Measurements from ENCODE around the gene ATP11A.
A peak's percentile ranks its signal among the peaks of the same experiment; 100 is the strongest.

The ATP11A gene

GRCh38 chr13:112689303-112690245 lies at the start of gene ATP11A:
TSS of gene ATP11A (plus strand) at chr13:112690038. CDS start at chr13:112690417, 379 bp downstream.
- Histone ChIP-seq H3K9ac (ENCODE audit: low read length) (peak within 1 kb of the TSS; percentile 88), H3K27me3 (replicated peaks; ENCODE audit: control insufficient read depth, insufficient read depth, low read length) (no peaks in the 10 kb centered on the region), H3K4me1 (ENCODE audit: control insufficient read depth, insufficient read depth, low read length) (peaks cover 23% of the 10 kb centered on the region), H3K9me3 (ENCODE audit: control insufficient read depth, low read length) (no peaks in the 10 kb centered on the region), H3K4me3 (ENCODE audit: low read length) (peak within 1 kb of the TSS; percentile 86), H3K36me3 (ENCODE audit: control insufficient read depth, insufficient read depth, low read length, severe bottlenecking) (no peaks in the 10 kb centered on the region)
- DNase-seq (ENCODE audit: low read depth), result peak; percentile 97

DNA sequence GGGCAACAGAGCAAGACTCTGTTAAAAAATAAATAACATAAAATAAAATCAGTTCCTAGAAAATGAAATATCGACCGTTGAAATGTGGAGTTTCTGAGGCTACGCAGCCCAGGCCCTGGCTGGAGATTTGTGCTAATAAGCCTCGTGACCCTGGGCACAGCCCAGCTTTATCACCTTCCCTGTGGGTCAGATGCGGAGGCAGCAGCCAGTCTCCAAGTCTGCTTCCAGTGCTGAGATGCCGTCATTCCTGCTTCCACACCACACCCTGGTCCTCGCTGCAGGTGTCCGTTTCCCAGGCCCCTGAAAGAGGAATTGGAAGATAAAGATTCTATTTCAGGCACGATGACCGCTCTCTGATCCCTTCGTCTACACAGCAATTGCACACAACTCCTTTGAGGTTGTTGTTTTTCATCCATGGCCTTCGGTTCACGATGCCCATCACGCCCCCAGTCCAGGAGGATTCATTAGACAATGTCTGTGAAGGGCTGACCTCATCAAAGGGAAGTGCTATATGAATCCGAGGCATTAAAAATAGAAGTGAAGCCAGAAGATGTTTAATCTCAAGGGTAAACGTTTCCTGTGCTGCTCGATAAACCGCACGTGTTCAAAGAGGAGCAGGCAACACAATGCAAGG lies 48.3 kb upstream of the ATP11A start:
- Histone ChIP-seq H3K9me3 (ENCODE audit: control insufficient read depth, low read length) (no peaks in the 10 kb centered on the region), H3K4me3 (ENCODE audit: low read length) (no peak overlapping the region), H3K36me3 (ENCODE audit: control insufficient read depth, insufficient read depth, low read length, severe bottlenecking) (no peaks in the 10 kb centered on the region), H3K4me1 (ENCODE audit: control insufficient read depth, insufficient read depth, low read length) (no peaks in the 10 kb centered on the region), H3K27me3 (replicated peaks; ENCODE audit: control insufficient read depth, insufficient read depth, low read length) (peaks cover 63% of the 10 kb centered on the region), H3K9ac (ENCODE audit: low read length) (no peak overlapping the region)
- DNase-seq (ENCODE audit: low read depth), result no peak

DNA sequence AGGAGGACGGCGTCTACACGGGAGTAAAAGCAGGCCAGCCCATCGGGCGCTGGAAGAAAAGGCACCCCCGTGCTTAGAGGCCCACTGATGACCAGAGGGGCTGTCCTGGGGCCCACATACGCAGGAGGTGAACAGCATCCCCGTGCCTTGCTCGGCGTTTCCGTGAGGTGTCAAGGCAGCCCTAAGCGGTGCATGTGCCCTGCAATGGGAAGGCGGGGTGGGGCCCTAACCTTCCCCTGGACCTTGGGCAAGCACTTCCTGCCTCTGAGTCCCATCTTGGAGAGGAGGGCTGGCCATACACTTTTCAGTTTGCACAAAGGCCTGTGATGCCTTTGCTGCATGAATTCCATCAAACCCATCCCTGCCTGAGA lies 47.8 kb upstream of the ATP11A start:
- H3K9me3 ChIP-seq (ENCODE audit: control insufficient read depth, low read length), result no peaks in the 10 kb centered on the region
- no peaks in the 10 kb centered on the region for H3K4me1 ChIP-seq (ENCODE audit: control insufficient read depth, insufficient read depth, low read length)
- H3K9ac ChIP-seq (ENCODE audit: low read length), result no peak overlapping the region
- no peaks in the 10 kb centered on the region for H3K36me3 ChIP-seq (ENCODE audit: control insufficient read depth, insufficient read depth, low read length, severe bottlenecking)
- no peak overlapping the region for H3K4me3 ChIP-seq (ENCODE audit: low read length)
- no peak for DNase-seq (ENCODE audit: low read depth)
- peaks cover 60% of the 10 kb centered on the region for H3K27me3 ChIP-seq (replicated peaks; ENCODE audit: control insufficient read depth, insufficient read depth, low read length)

DNA sequence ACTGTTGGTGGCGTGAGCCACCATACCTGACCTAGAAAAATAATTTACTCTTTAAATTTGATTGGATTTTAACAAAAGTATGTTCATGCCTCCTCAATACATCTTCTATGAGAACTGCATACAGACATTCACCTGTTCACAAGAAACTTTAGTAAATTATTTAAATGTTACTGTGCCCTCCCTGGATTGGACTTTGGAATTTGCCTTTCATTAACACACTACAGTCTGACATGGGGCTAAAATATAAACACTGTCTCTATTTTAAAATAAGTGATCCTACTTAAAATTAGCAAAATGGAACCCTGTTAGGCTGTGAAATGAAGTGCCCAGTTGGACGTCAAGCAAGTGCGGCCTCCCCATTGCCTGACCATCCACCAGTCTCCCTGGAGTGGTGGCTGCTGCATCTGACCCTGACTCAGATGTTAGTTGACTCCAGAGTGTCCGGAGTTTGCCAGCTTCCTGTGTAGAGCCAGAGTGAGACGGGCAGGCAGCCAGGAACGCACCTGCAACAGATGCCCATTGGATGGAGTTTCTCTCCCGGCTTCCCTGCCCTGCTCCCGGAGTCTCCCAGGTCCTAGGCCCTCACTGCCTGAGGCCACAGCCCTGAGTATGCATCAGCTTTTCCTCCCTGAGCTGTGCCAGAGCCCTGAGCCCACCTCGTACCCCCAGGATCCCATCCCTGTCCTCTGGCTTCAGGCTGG lies 45.9 kb upstream of the ATP11A start:
- Histone ChIP-seq H3K4me3 (ENCODE audit: low read length) (no peak overlapping the region), H3K9ac (ENCODE audit: low read length) (no peak overlapping the region), H3K4me1 (ENCODE audit: control insufficient read depth, insufficient read depth, low read length) (no peaks in the 10 kb centered on the region), H3K9me3 (ENCODE audit: control insufficient read depth, low read length) (no peaks in the 10 kb centered on the region), H3K36me3 (ENCODE audit: control insufficient read depth, insufficient read depth, low read length, severe bottlenecking) (no peaks in the 10 kb centered on the region), H3K27me3 (replicated peaks; ENCODE audit: control insufficient read depth, insufficient read depth, low read length) (peaks cover 50% of the 10 kb centered on the region)
- DNase-seq (ENCODE audit: low read depth), result no peak

GRCh38 chr13:112645327-112645914 lies 44.4 kb upstream of the ATP11A start:
- no peak for DNase-seq (ENCODE audit: low read depth)
- H3K9me3 ChIP-seq (ENCODE audit: control insufficient read depth, low read length), result no peaks in the 10 kb centered on the region
- no peak overlapping the region for H3K4me3 ChIP-seq (ENCODE audit: low read length)
- H3K27me3 ChIP-seq (replicated peaks; ENCODE audit: control insufficient read depth, insufficient read depth, low read length), result peaks cover 39% of the 10 kb centered on the region
- no peak overlapping the region for H3K9ac ChIP-seq (ENCODE audit: low read length)
- H3K4me1 ChIP-seq (ENCODE audit: control insufficient read depth, insufficient read depth, low read length), result no peaks in the 10 kb centered on the region
- H3K36me3 ChIP-seq (ENCODE audit: control insufficient read depth, insufficient read depth, low read length, severe bottlenecking), result no peaks in the 10 kb centered on the region

- no peaks in the 10 kb centered on the region for H3K4me1 ChIP-seq (ENCODE audit: control insufficient read depth, insufficient read depth, low read length)
Measured at GRCh38 chr13:112647256-112647655, 42.6 kb upstream of the ATP11A start.

GRCh38 chr13:112648101-112648500 lies 41.7 kb upstream of the ATP11A start:
- Histone ChIP-seq H3K27me3 (replicated peaks; ENCODE audit: control insufficient read depth, insufficient read depth, low read length) (peaks cover 31% of the 10 kb centered on the region), H3K4me1 (ENCODE audit: control insufficient read depth, insufficient read depth, low read length) (no peaks in the 10 kb centered on the region), H3K4me3 (ENCODE audit: low read length) (no peak overlapping the region), H3K9me3 (ENCODE audit: control insufficient read depth, low read length) (no peaks in the 10 kb centered on the region), H3K36me3 (ENCODE audit: control insufficient read depth, insufficient read depth, low read length, severe bottlenecking) (no peaks in the 10 kb centered on the region), H3K9ac (ENCODE audit: low read length) (no peak overlapping the region)
- no peak for DNase-seq (ENCODE audit: low read depth)

More at GRCh38 chr13:112647256-112647655, 42.6 kb upstream of the ATP11A start:
- Histone ChIP-seq H3K27me3 (replicated peaks; ENCODE audit: control insufficient read depth, insufficient read depth, low read length) (peaks cover 38% of the 10 kb centered on the region), H3K9ac (ENCODE audit: low read length) (no peak overlapping the region), H3K4me3 (ENCODE audit: low read length) (no peak overlapping the region), H3K9me3 (ENCODE audit: control insufficient read depth, low read length) (no peaks in the 10 kb centered on the region), H3K36me3 (ENCODE audit: control insufficient read depth, insufficient read depth, low read length, severe bottlenecking) (no peaks in the 10 kb centered on the region)
- no peak for DNase-seq (ENCODE audit: low read depth)

DNA sequence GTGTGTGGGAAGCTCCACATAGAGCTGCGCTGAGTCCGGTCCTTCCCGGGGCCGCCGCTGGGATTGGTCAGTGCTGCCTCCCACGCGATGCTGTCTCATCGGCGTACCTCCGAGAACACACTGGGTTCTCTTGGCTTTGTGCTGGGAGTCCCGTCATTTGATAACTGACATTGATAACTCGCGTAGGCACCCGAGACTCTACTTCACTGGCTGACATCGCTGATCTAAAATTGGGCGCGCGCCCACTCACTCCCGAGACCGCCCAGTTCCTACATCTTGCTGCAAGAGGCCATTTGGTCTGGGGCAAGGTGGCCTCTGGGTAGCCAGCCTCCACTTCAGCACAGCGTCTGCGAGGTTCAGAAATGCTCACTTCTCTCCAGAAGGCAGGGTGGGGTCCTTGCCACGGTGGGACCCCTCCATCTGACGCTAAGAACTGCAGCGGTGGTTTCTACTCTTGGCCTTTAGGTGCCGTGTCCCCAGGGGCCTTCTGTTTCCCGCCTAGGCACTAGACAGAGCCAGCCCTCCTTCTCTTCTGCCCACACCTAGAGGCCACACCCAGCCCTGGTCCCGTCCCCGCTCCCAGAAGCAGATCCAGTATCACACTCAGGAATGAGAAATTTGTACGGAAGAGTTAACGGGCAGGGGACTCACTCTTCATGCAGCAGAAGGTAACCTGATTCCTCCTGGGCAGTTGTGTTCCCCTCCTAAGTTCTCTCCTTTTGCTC lies 40.7 kb upstream of the ATP11A start:
- no peak for DNase-seq (ENCODE audit: low read depth)
- Histone ChIP-seq H3K27me3 (replicated peaks; ENCODE audit: control insufficient read depth, insufficient read depth, low read length) (peaks cover 26% of the 10 kb centered on the region), H3K36me3 (ENCODE audit: control insufficient read depth, insufficient read depth, low read length, severe bottlenecking) (no peaks in the 10 kb centered on the region), H3K9ac (ENCODE audit: low read length) (no peak overlapping the region), H3K9me3 (ENCODE audit: control insufficient read depth, low read length) (no peaks in the 10 kb centered on the region), H3K4me1 (ENCODE audit: control insufficient read depth, insufficient read depth, low read length) (no peaks in the 10 kb centered on the region), H3K4me3 (ENCODE audit: low read length) (no peak overlapping the region)

- Histone ChIP-seq H3K9me3 (ENCODE audit: control insufficient read depth, low read length) (no peaks in the 10 kb centered on the region), H3K27me3 (replicated peaks; ENCODE audit: control insufficient read depth, insufficient read depth, low read length) (peaks cover 18% of the 10 kb centered on the region), H3K9ac (ENCODE audit: low read length) (no peak overlapping the region), H3K36me3 (ENCODE audit: control insufficient read depth, insufficient read depth, low read length, severe bottlenecking) (no peaks in the 10 kb centered on the region), H3K4me3 (ENCODE audit: low read length) (no peak overlapping the region), H3K4me1 (ENCODE audit: control insufficient read depth, insufficient read depth, low read length) (no peaks in the 10 kb centered on the region)
- DNase-seq (ENCODE audit: low read depth), result no peak
Measured at GRCh38 chr13:112651311-112651710, 38.5 kb upstream of the ATP11A start.

DNA sequence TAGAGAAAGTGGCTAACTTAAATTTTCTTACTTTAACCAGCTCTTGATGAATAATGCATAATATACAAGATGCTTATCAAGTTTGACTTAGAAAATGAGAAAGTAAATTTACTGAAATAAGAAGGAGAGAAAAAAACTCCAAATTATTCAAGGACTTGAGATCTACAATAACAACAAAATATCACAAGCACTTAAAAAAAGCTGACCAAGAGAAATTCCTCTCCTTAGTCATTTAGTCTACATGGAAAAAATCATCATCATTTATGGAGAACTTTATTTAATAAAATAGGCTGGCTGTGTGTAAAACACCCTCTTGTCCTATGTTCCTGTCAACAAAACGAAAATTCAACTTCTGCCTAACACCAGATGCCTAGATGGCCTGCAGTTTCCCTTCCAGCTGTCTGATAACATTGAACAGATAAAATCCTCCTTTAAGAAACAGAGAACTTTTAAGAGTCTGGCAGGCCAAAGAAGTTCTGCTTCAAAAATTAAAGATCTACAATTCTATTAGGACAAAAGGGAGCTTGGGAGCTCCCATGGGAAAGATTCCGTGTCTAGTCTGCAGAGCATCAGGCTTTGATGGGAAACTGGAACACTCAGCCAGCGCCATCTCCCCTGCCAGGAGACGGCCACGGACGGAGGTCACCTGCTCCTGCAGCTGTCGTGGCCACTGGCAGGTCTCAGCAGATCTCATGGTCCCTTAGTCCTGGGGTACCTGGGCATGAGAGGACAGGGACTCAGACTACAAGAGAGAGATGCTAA lies 37.9 kb upstream of the ATP11A start:
- peaks cover 14% of the 10 kb centered on the region for H3K27me3 ChIP-seq (replicated peaks; ENCODE audit: control insufficient read depth, insufficient read depth, low read length)
- DNase-seq (ENCODE audit: low read depth), result no peak
- no peaks in the 10 kb centered on the region for H3K9me3 ChIP-seq (ENCODE audit: control insufficient read depth, low read length)

More for the DNA sequence above, 37.9 kb upstream of the ATP11A start:
- H3K36me3 ChIP-seq (ENCODE audit: control insufficient read depth, insufficient read depth, low read length, severe bottlenecking), result no peaks in the 10 kb centered on the region
- H3K9ac ChIP-seq (ENCODE audit: low read length), result no peak overlapping the region
- H3K4me1 ChIP-seq (ENCODE audit: control insufficient read depth, insufficient read depth, low read length), result no peaks in the 10 kb centered on the region
- no peak overlapping the region for H3K4me3 ChIP-seq (ENCODE audit: low read length)
